ENCODE data around the gene PTPN22. TPM values are rescaled to one million over a fixed set of nuclear protein-coding genes. Genes with fewer than 3 reads are reported as not detected.

Gene PTPN22
- total and polyA plus RNA-seq, 11 donors: 0.16 to 4.2 (median 0.45) TPM

GRCh38 chr1:113879739-113880038 is 8.2 kb upstream of the PTPN22 start:
- H3K36me3 ChIP-seq: no peaks in the 10 kb centered on the region

GRCh38 chr1:113876176-113876575 is 4.7 kb upstream of the PTPN22 start:
- 92 to 94% (median 93%) methylated on average over 5 of the region's 5 CpGs for WGBS, 4 donors
- intact Hi-C loops (cut with DNase I): no loop called here
- no peak for ATAC-seq

More at GRCh38 chr1:113879739-113880038, 8.2 kb upstream of the PTPN22 start:
- Histone ChIP-seq H3K4me3 (no peak overlapping the region), H3K4me1 (peaks cover 0 to 23% (median 0%) of the 10 kb centered on the region in 12 donors), H3K27me3 (no peaks in the 10 kb centered on the region), H3K9me3 (no peaks in the 10 kb centered on the region), H3K27ac (no peak overlapping the region)
- TF ChIP-seq POLR2A (IDR thresholded peaks at IDR 0.05) (no peak), CTCF (IDR thresholded peaks at IDR 0.05) (no peak)
- ATAC-seq (no peak), DNase-seq (no peak)
- WGBS, 4 donors: 95 to 99% (median 97%) methylated on average over 4 of the region's 4 CpGs
- intact Hi-C loops (cut with DNase I): no loop called here

GRCh38 chr1:113875714-113876113 is 4.2 kb upstream of the PTPN22 start:
- 69 to 80% (median 77%) methylated on average over 2 of the region's 2 CpGs for WGBS, 4 donors

More at GRCh38 chr1:113876176-113876575, 4.7 kb upstream of the PTPN22 start:
- H3K9me3 ChIP-seq: no peaks in the 10 kb centered on the region
- no peaks in the 10 kb centered on the region for H3K27me3 ChIP-seq
- TF ChIP-seq POLR2A (IDR thresholded peaks at IDR 0.05) (no peak), CTCF (IDR thresholded peaks at IDR 0.05) (no peak)
- no peak overlapping the region for H3K27ac ChIP-seq
- peaks cover 0 to 50% (median 0%) of the 10 kb centered on the region in 12 donors for H3K4me1 ChIP-seq
- no peak for DNase-seq
- no peaks in the 10 kb centered on the region for H3K36me3 ChIP-seq
- no peak overlapping the region for H3K4me3 ChIP-seq

More at GRCh38 chr1:113875714-113876113, 4.2 kb upstream of the PTPN22 start:
- TF ChIP-seq POLR2A (IDR thresholded peaks at IDR 0.05): no peak
- no peak for TF ChIP-seq CTCF (IDR thresholded peaks at IDR 0.05)
- H3K27me3 ChIP-seq: no peaks in the 10 kb centered on the region
- H3K36me3 ChIP-seq: no peaks in the 10 kb centered on the region
- ATAC-seq (no peak), DNase-seq (no peak)
- intact Hi-C loops (cut with DNase I): no loop called here
- H3K9me3 ChIP-seq: no peaks in the 10 kb centered on the region
- H3K4me3 ChIP-seq: no peak overlapping the region
- peaks cover 0 to 45% (median 0%) of the 10 kb centered on the region in 12 donors for H3K4me1 ChIP-seq
- H3K27ac ChIP-seq: no peak overlapping the region

All from heart left ventricle (tissue), 16 donors.